KMS-11 (cell line): Measurements from ENCODE around the gene SDR42E2.
A peak's percentile ranks its signal among the peaks of the same experiment; 100 is the strongest.
"Not testable (repeated sequence)": the region's sequence is repeated elsewhere in the genome, so short reads cannot be mapped to it uniquely, and the experiment has no call there.

Experiments used
- H2AFZ ChIP-seq: fragments of 200-600 bp; sonication (generic); 2 replicates; pipeline ENCODE4 v1.6.1; 2016; ENCODE audit warnings: antibody characterized with exemption, mixed run types, low read depth
- H3K27ac ChIP-seq: fragments of 200-600 bp; sonication (generic); 2 replicates; pipeline ENCODE4 v1.6.1; 2016; ENCODE audit warnings: mild to moderate bottlenecking, mixed run types
- H3K27me3 ChIP-seq: fragments of 200-600 bp; sonication (generic); 2 replicates; pipeline ENCODE4 v1.6.1; 2017; ENCODE audit warnings: mild to moderate bottlenecking, low read depth, mixed run types, moderate library complexity; ENCODE audit not compliant: insufficient read depth
- H3K36me3 ChIP-seq: fragments of 200-600 bp; sonication (generic); 2 replicates; pipeline ENCODE4 v1.6.1; 2017; ENCODE audit warnings: mild to moderate bottlenecking, mixed run types; ENCODE audit not compliant: insufficient read depth
- H3K4me1 ChIP-seq: fragments of 200-600 bp; sonication (generic); 2 replicates; pipeline ENCODE4 v1.6.1; 2016; ENCODE audit warnings: mild to moderate bottlenecking, low read depth, mixed run types; ENCODE audit not compliant: poor library complexity, severe bottlenecking
- H3K4me2 ChIP-seq: fragments of 200-600 bp; sonication (generic); 2 replicates; pipeline ENCODE4 v1.7.0; 2016; ENCODE audit warnings: mild to moderate bottlenecking, mixed run types
- H3K4me3 ChIP-seq: fragments of 200-600 bp; sonication (generic); IDR thresholded peaks from 2 replicates; pipeline ENCODE4 v1.6.1; 2017; ENCODE audit warnings: low read depth, low read length, mixed read lengths; ENCODE audit not compliant: insufficient read depth
- H3K79me2 ChIP-seq: fragments of 200-600 bp; sonication (generic); 2 replicates; pipeline ENCODE4 v1.6.1; 2016; ENCODE audit warnings: low read depth, mixed run types; ENCODE audit not compliant: insufficient read depth
- H3K9ac ChIP-seq: fragments of 200-600 bp; sonication (generic); 2 replicates; pipeline ENCODE4 v1.6.1; 2016; ENCODE audit warnings: mild to moderate bottlenecking, mixed run types
- H4K20me1 ChIP-seq: fragments of 200-600 bp; sonication (generic); 2 replicates; pipeline ENCODE4 v1.6.1; 2016; ENCODE audit warnings: mild to moderate bottlenecking, mixed run types; ENCODE audit not compliant: insufficient read depth
- TF ChIP-seq, protein P1 (sequence below): fragments of 200-600 bp; sonication (generic); conservative IDR thresholded peaks from 2 replicates; pipeline ENCODE4 v1.6.1; 2017; ENCODE audit warnings: low read depth, mild to moderate bottlenecking, antibody characterized with exemption, low read length, moderate library complexity, mixed read lengths

Gene SDR42E2

GRCh38 chr16:22194707-22195444, 32.6 kb downstream of the SDR42E2 start:
- no peaks in the 10 kb centered on the region for H3K27me3 ChIP-seq
- peaks cover 77% of the 10 kb centered on the region for H3K4me1 ChIP-seq
- H3K79me2 ChIP-seq, result no peaks in the 10 kb centered on the region
- peak overlapping the region; percentile 34 for H3K4me2 ChIP-seq
- TF ChIP-seq, protein P1, sequence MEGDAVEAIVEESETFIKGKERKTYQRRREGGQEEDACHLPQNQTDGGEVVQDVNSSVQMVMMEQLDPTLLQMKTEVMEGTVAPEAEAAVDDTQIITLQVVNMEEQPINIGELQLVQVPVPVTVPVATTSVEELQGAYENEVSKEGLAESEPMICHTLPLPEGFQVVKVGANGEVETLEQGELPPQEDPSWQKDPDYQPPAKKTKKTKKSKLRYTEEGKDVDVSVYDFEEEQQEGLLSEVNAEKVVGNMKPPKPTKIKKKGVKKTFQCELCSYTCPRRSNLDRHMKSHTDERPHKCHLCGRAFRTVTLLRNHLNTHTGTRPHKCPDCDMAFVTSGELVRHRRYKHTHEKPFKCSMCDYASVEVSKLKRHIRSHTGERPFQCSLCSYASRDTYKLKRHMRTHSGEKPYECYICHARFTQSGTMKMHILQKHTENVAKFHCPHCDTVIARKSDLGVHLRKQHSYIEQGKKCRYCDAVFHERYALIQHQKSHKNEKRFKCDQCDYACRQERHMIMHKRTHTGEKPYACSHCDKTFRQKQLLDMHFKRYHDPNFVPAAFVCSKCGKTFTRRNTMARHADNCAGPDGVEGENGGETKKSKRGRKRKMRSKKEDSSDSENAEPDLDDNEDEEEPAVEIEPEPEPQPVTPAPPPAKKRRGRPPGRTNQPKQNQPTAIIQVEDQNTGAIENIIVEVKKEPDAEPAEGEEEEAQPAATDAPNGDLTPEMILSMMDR, result no peak
- H3K4me3 ChIP-seq, result no peak overlapping the region
- H3K9ac ChIP-seq, result no peak overlapping the region
- H3K36me3 ChIP-seq, result no peaks in the 10 kb centered on the region
- H3K27ac ChIP-seq, result peak overlapping the region; percentile 21; the same call in 1 of the 2 replicates
- H4K20me1 ChIP-seq, result no peaks in the 10 kb centered on the region
- no peak overlapping the region for H2AFZ ChIP-seq

DNA sequence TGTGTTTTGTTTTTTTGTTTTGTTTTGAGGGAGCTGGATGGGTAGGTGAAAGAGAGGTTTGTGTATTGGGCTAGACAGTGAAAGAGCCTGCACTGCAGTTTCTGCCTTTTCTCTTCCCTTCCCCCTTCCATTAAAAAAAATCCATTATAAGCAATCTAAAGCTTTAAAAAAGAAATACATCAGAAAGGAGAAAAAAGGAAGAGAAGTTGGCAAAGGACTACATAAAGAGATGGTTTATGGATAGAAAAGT, 33.1 kb downstream of the SDR42E2 start:
- H3K9ac ChIP-seq, result no peak overlapping the region
- peaks cover 82% of the 10 kb centered on the region for H3K4me1 ChIP-seq
- peak overlapping the region; percentile 34 for H3K4me2 ChIP-seq
- TF ChIP-seq, protein P1, result no peak
- H4K20me1 ChIP-seq, result no peaks in the 10 kb centered on the region
- H2AFZ ChIP-seq, result no peak overlapping the region
- peak overlapping the region; percentile 21; the same call in 1 of the 2 replicates for H3K27ac ChIP-seq
- H3K4me3 ChIP-seq, result no peak overlapping the region
- no peaks in the 10 kb centered on the region for H3K79me2 ChIP-seq
- H3K27me3 ChIP-seq, result no peaks in the 10 kb centered on the region
- H3K36me3 ChIP-seq, result no peaks in the 10 kb centered on the region

GRCh38 chr16:22195695-22196558, 33.6 kb downstream of the SDR42E2 start:
- TF ChIP-seq, protein P1, result peak; percentile 90
- H3K36me3 ChIP-seq, result no peaks in the 10 kb centered on the region
- H2AFZ ChIP-seq, result peak overlapping the region; percentile 65
- H3K27me3 ChIP-seq, result no peaks in the 10 kb centered on the region
- H3K9ac ChIP-seq, result peak overlapping the region; percentile 16; the same call in 1 of the 2 replicates
- H3K4me2 ChIP-seq, result peak overlapping the region; percentile 56
- no peak overlapping the region for H3K4me3 ChIP-seq
- no peaks in the 10 kb centered on the region for H4K20me1 ChIP-seq
- peaks cover 88% of the 10 kb centered on the region for H3K4me1 ChIP-seq
- no peaks in the 10 kb centered on the region for H3K79me2 ChIP-seq
- peak overlapping the region; percentile 18; the same call in 1 of the 2 replicates for H3K27ac ChIP-seq

DNA sequence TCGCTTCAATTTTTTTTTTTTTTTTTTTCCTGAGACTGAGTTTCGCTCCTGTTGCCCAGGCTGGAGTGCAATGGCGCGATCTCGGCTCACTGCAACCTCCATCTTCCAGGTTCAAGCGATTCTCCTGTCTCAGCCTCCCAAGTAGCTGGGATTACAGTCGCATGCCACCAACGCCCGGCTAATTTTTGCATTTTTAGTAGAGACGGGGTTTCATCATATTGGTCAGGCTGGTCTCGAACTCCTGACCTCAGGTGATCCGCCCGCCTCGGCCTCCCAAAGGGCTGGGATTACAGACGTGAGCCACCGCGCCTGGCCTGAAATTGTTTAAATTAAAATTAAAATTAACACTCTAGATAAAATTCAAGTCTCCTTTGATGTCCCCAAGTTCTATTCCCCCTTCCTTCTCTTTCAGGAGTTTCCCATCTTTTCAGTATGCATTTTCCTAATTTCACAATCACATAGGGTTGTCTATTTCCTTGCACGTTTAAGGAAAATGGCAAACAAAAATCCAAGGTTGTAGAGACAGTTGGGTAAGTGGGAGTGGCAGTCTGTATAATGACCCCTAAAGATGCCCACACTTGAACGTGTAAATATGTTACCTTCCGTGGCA, 34.4 kb downstream of the SDR42E2 start:
- not testable (repeated sequence) for H3K4me3 ChIP-seq, H3K27me3 ChIP-seq, H3K36me3 ChIP-seq, H3K9ac ChIP-seq, H3K79me2 ChIP-seq, H3K27ac ChIP-seq, H2AFZ ChIP-seq, H4K20me1 ChIP-seq
- peak overlapping the region; percentile 56; the same call in 1 of the 2 replicates for H3K4me2 ChIP-seq
- H3K4me1 ChIP-seq, result peaks cover 93% of the 10 kb centered on the region
